HG02884 (cell line): Measurements from ENCODE around the gene LIF.
"Not testable (repeated sequence)": the region's sequence is repeated elsewhere in the genome, so short reads cannot be mapped to it uniquely, and the experiment has no call there.

ENCODE experiments used
- ATAC-seq: cut with Tn5 transposase; IDR thresholded peaks from one replicate; pipeline ENCODE4 v1.9.1; 2021; ENCODE audit warnings: mild to moderate bottlenecking, moderate library complexity; ENCODE audit not compliant: unreplicated experiment

LIF gene

GRCh38 chr22:30228509-30229359, 17.8 kb downstream of the LIF start:
- ATAC-seq: no peak

- ATAC-seq: no peak
Observed at GRCh38 chr22:30227438-30228228, 18.9 kb downstream of the LIF start.

GRCh38 chr22:30226192-30226832, 20.2 kb downstream of the LIF start:
- no peak for ATAC-seq

GRCh38 chr22:30225220-30225927, 21.2 kb downstream of the LIF start:
- no peak for ATAC-seq

GRCh38 chr22:30224161-30224857, 22.2 kb downstream of the LIF start:
- no peak for ATAC-seq

GRCh38 chr22:30223303-30223702, 23.3 kb downstream of the LIF start:
- ATAC-seq: no peak

GRCh38 chr22:30222321-30222720, 24.2 kb downstream of the LIF start:
- no peak for ATAC-seq

- ATAC-seq: no peak
Observed at GRCh38 chr22:30221121-30221992, 25.2 kb downstream of the LIF start.

GRCh38 chr22:30220338-30221012, 26.1 kb downstream of the LIF start:
- no peak for ATAC-seq

GRCh38 chr22:30219668-30220278, 26.8 kb downstream of the LIF start:
- ATAC-seq: no peak

- ATAC-seq: no peak
Observed at GRCh38 chr22:30219049-30219654, 27.4 kb downstream of the LIF start.

GRCh38 chr22:30217698-30218560, 28.6 kb downstream of the LIF start:
- ATAC-seq: no peak

- ATAC-seq: no peak
Observed at GRCh38 chr22:30216710-30217109, 29.8 kb downstream of the LIF start.

- not testable (repeated sequence) for ATAC-seq
Observed at GRCh38 chr22:30216272-30216671, 30.3 kb downstream of the LIF start.

- no peak for ATAC-seq
Observed at GRCh38 chr22:30214703-30215407, 31.7 kb downstream of the LIF start.

- ATAC-seq: no peak
Observed at GRCh38 chr22:30212996-30213441, 33.5 kb downstream of the LIF start.
